BJ (cell line): ENCODE measurements around the gene CELA1. TPM values are rescaled to one million over a fixed set of nuclear protein-coding genes. Genes with fewer than 3 reads are reported as not detected.

ENCODE experiments used
- CTCF ChIA-PET: fragments of 350-600 bp; formaldehyde crosslinking; extraction: SDS; loops from one replicate; lab custom pipeline; 2021; ENCODE audit warnings: antibody characterized with exemption, inconsistent platforms; lab: Yijun Ruan, JAX
- POLR2A ChIA-PET: fragments of 300-600 bp; sonication (Branson Sonifier 250); formaldehyde crosslinking; extraction: SDS; loops from one replicate; lab custom pipeline; 2021; ENCODE audit warnings: antibody characterized with exemption; lab: Charles Lee
- DNase-seq: peaks from one replicate; pipeline ENCODE4 v3.0.0-alpha.2; 2011; ENCODE audit warnings: low read depth
- H3K27me3 ChIP-seq: 2 replicates; pipeline ENCODE4 v1.6.0; 2011; ENCODE audit warnings: low read length; ENCODE audit not compliant: control insufficient read depth, insufficient read depth
- H3K36me3 ChIP-seq: 2 replicates; pipeline ENCODE4 v1.5.1; 2011; ENCODE audit warnings: low read length; ENCODE audit not compliant: control insufficient read depth, insufficient read depth
- H3K4me3 ChIP-seq: 2 replicates; pipeline ENCODE4 v1.5.1; 2011; ENCODE audit warnings: low read depth, mild to moderate bottlenecking, control low read depth, low read length
- CTCF ChIP-seq: IDR thresholded peaks from 2 replicates; pipeline ENCODE4 v1.5.1; 2011; ENCODE audit warnings: low read depth, mild to moderate bottlenecking, control low read depth, inconsistent platforms, low read length, moderate library complexity; ENCODE audit not compliant: insufficient read depth
- polyA minus RNA-seq: library from RNA; depleted of rRNA, polyadenylated mRNA; stranded (reverse); fragments of >200 nt; gene quantifications from 2 replicates; pipeline ENCODE4 v1.2.3, GENCODE V29; 2011; rRNA and poly(A)+ RNA removed
- polyA plus RNA-seq: library from polyadenylated mRNA; depleted of rRNA; stranded (reverse); fragments of >200 nt; gene quantifications from 2 replicates; pipeline ENCODE4 v1.2.3, GENCODE V29; 2011; rRNA removed

Gene CELA1
- not detected in 2 replicates for polyA plus RNA-seq
- polyA minus RNA-seq = not detected in 2 replicates

- DNase-seq = no peak
- H3K4me3 ChIP-seq = no peak within 1 kb of the TSS
- no peaks in the 10 kb centered on the region for H3K36me3 ChIP-seq
- CTCF ChIA-PET = no interaction called here
- H3K27me3 ChIP-seq = no peaks in the 10 kb centered on the region
- TF ChIP-seq CTCF = no peak
- POLR2A ChIA-PET = no interaction called here
Observed at GRCh38 chr12:51346581-51346980, at the start of gene CELA1. TSS of gene CELA1 (minus strand) at chr12:51346679. CDS start at chr12:51346638, 41 bp downstream.

- CTCF ChIA-PET = interaction anchor here (0.9 to 1.2 kb wide), 2 partner anchors 12 to 44 kb away, joined by 3 read pairs; no protein-coding TSS in a partner anchor
- POLR2A ChIA-PET = no interaction called here
- no peak for TF ChIP-seq CTCF
Observed at GRCh38 chr12:51395283-51396230, 49.1 kb upstream of the CELA1 start.

GRCh38 chr12:51393676-51394545 lies 47.4 kb upstream of the CELA1 start:
- Histone ChIP-seq H3K36me3 (no peaks in the 10 kb centered on the region), H3K4me3 (no peak overlapping the region), H3K27me3 (no peaks in the 10 kb centered on the region)
- ChIA-PET POLR2A (interaction anchor here (1.6 kb wide), 1 partner anchor 22 kb away, joined by 4 read pairs; no protein-coding TSS in a partner anchor), CTCF (interaction anchor here (1.0 to 2.4 kb wide), 3 partner anchors 10 to 28 kb away, joined by 4 to 14 read pairs (median 5); no protein-coding TSS in a partner anchor)
- DNase-seq = peak; percentile 90
- no peak for TF ChIP-seq CTCF

More at GRCh38 chr12:51395283-51396230, 49.1 kb upstream of the CELA1 start:
- DNase-seq = no peak
- Histone ChIP-seq H3K27me3 (no peaks in the 10 kb centered on the region), H3K36me3 (no peaks in the 10 kb centered on the region), H3K4me3 (no peak overlapping the region)

GRCh38 chr12:51392556-51393237 lies 46.2 kb upstream of the CELA1 start:
- no peak overlapping the region for H3K4me3 ChIP-seq
- no peak for DNase-seq
- ChIA-PET POLR2A (interaction anchor here (1.6 kb wide), 1 partner anchor 21 kb away, joined by 4 read pairs; no protein-coding TSS in a partner anchor), CTCF (interaction anchor here (2.4 kb wide), 1 partner anchor 29 kb away, joined by 14 read pairs; no protein-coding TSS in a partner anchor)
- no peaks in the 10 kb centered on the region for H3K27me3 ChIP-seq
- 0 out of 2 replicates have a peak, but pooled peaks have one; percentile 4 for TF ChIP-seq CTCF
- no peaks in the 10 kb centered on the region for H3K36me3 ChIP-seq
